Breast epithelium (tissue), 3 donors: Measurements from ENCODE around the gene SRRM2.

ENCODE experiments used
- POLR2A ChIP-seq: fragments of 450-650 bp; IDR thresholded peaks from one replicate; pipeline ENCODE4 v1.6.1; 2016; ENCODE audit warnings: antibody characterized with exemption, mild to moderate bottlenecking, moderate library complexity
- POLR2AphosphoS5 ChIP-seq, 3 donors: sonication (generic); formaldehyde crosslinking; IDR thresholded peaks; one replicate each; pipeline ENCODE4 v1.6.1; 2017; ENCODE audit warnings: antibody characterized with exemption in 3 of 3

DNA sequence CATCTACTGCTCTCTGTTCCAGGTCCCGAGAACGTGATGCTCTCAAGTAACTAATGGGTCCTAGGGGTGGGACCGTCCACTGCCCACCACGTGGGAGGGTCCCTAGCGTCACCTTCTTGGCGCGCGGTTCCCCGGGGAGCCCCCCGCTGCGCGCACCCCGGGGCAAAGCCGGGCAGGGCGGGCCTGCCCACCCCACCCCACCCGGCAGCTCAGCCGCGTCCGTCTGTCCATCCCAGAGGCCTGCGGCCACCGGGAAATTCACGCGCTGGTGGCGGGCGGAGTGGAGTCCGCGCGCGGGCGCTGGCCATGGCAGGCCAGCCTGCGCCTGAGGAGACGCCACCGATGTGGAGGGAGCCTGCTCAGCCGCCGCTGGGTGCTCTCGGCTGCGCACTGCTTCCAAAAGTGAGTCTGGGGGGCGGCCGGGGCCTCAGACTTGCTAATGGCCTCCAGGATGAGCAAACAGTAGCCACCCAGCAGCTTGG, 46.3 kb downstream of the SRRM2 start:
- TF ChIP-seq POLR2A (no peak), POLR2AphosphoS5 (IDR thresholded peaks at IDR 0.05) (no peak)
